ENCODE results near the gene NUDT14.

NUDT14 gene

DNA sequence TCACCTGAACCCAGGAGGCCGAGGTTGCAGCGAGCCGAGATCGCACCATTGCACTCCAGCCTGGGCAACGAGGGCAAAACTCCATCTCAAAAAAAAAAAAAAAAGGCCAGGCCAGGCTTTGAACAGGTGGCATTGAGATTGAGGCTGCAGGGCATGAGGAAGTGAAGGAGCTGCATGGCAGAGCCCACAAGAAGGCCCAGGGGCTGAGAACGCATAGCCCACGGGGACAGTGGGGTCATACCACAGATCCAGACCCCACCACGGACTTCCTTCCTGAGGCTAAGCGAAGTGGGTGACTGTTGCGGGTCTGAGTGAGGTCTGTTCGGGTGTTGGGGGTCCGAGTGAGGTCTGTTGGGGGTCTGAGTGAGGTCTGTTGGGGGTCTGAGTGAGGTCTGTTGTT, 20.3 kb downstream of the NUDT14 start:
- no peak overlapping the region for H3K9ac ChIP-seq (ENCODE audit: insufficient read length, low read depth)
- H3K36me3 ChIP-seq (ENCODE audit: insufficient read depth, insufficient read length, low read length): no peaks in the 10 kb centered on the region
- H3K27me3 ChIP-seq (ENCODE audit: insufficient read depth, insufficient read length): no peaks in the 10 kb centered on the region
- DNase-seq (ENCODE audit: low read depth, low spot score): no peak
- no peak overlapping the region for H3K4me3 ChIP-seq (ENCODE audit: insufficient read length, low read depth)
- H3K9me3 ChIP-seq (ENCODE audit: insufficient read depth, low read length): no peaks in the 10 kb centered on the region
- peaks cover 31% of the 10 kb centered on the region for H3K4me1 ChIP-seq (ENCODE audit: insufficient read depth, insufficient read length)
- TF ChIP-seq ZNF274 (IDR thresholded peaks at IDR 0.05; ENCODE audit: low read depth, low read length) (no peak), SUZ12 (IDR thresholded peaks at IDR 0.05; ENCODE audit: extremely low read depth, insufficient read depth, insufficient read length) (no peak)

DNA sequence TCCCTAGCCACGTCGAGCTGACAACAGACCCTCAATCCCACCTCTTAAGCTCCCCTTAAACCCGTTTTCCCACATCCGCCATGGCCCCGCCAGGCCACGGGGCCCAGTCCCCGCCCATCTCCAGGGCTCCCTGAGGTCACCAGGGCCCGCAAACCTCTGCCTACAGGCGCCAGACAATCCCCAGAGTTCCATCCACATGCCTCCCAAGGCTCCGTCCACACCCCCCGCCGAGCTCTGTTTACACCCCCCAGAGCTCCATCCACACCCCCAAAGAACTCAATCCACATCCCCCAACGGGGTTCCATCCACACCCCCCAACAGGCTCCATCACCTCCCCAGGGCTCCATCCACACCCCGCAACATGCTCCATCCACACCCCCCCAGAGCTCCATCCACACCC, 21.8 kb downstream of the NUDT14 start:
- Histone ChIP-seq H3K9ac (ENCODE audit: insufficient read length, low read depth) (no peak overlapping the region), H3K27me3 (ENCODE audit: insufficient read depth, insufficient read length) (no peaks in the 10 kb centered on the region), H3K9me3 (ENCODE audit: insufficient read depth, low read length) (no peaks in the 10 kb centered on the region), H3K36me3 (ENCODE audit: insufficient read depth, insufficient read length, low read length) (peaks cover 3% of the 10 kb centered on the region), H3K4me3 (ENCODE audit: insufficient read length, low read depth) (no peak overlapping the region), H3K4me1 (ENCODE audit: insufficient read depth, insufficient read length) (peaks cover 19% of the 10 kb centered on the region)
- no peak for DNase-seq (ENCODE audit: low read depth, low spot score)
- TF ChIP-seq ZNF274 (IDR thresholded peaks at IDR 0.05; ENCODE audit: low read depth, low read length) (no peak), YY1 (IDR thresholded peaks at IDR 0.05; ENCODE audit: insufficient read depth, insufficient read length) (no peak), SUZ12 (IDR thresholded peaks at IDR 0.05; ENCODE audit: extremely low read depth, insufficient read depth, insufficient read length) (no peak)

GRCh38 chr14:105158794-105159193, 22.3 kb downstream of the NUDT14 start:
- H3K9ac ChIP-seq (ENCODE audit: insufficient read length, low read depth): no peak overlapping the region
- H3K4me1 ChIP-seq (ENCODE audit: insufficient read depth, insufficient read length): peaks cover 18% of the 10 kb centered on the region
- TF ChIP-seq ZNF274 (IDR thresholded peaks at IDR 0.05; ENCODE audit: low read depth, low read length) (no peak), YY1 (IDR thresholded peaks at IDR 0.05; ENCODE audit: insufficient read depth, insufficient read length) (no peak), SUZ12 (IDR thresholded peaks at IDR 0.05; ENCODE audit: extremely low read depth, insufficient read depth, insufficient read length) (no peak)
- no peak overlapping the region for H3K4me3 ChIP-seq (ENCODE audit: insufficient read length, low read depth)
- H3K36me3 ChIP-seq (ENCODE audit: insufficient read depth, insufficient read length, low read length): peaks cover 3% of the 10 kb centered on the region
- no peaks in the 10 kb centered on the region for H3K27me3 ChIP-seq (ENCODE audit: insufficient read depth, insufficient read length)
- no peak for DNase-seq (ENCODE audit: low read depth, low spot score)
- H3K9me3 ChIP-seq (ENCODE audit: insufficient read depth, low read length): no peaks in the 10 kb centered on the region

DNA sequence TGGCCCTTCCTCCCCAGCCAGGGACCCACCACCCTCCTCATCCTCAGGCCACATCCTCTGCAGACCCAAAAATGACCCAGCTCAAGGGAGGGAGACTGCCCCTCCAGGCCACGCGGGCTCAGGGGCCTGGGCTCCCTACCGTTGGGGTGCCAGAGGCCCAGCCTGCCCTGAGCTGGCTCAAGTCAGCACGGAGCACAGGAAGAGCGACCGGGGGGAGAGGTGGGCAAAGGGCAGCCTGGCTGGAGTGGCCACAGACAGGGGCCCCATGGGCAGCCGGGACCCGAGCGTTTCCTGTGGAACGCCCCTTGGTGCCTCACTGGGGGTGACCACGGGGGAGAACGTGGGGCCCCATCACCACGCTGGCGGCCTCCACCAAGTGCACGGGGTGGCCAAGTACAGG, 23.2 kb downstream of the NUDT14 start:
- Histone ChIP-seq H3K27me3 (ENCODE audit: insufficient read depth, insufficient read length) (no peaks in the 10 kb centered on the region), H3K4me3 (ENCODE audit: insufficient read length, low read depth) (no peak overlapping the region), H3K9ac (ENCODE audit: insufficient read length, low read depth) (no peak overlapping the region), H3K4me1 (ENCODE audit: insufficient read depth, insufficient read length) (peaks cover 9% of the 10 kb centered on the region), H3K9me3 (ENCODE audit: insufficient read depth, low read length) (no peaks in the 10 kb centered on the region), H3K36me3 (ENCODE audit: insufficient read depth, insufficient read length, low read length) (peaks cover 3% of the 10 kb centered on the region)
- TF ChIP-seq YY1 (IDR thresholded peaks at IDR 0.05; ENCODE audit: insufficient read depth, insufficient read length): no peak
- no peak for DNase-seq (ENCODE audit: low read depth, low spot score)

DNA sequence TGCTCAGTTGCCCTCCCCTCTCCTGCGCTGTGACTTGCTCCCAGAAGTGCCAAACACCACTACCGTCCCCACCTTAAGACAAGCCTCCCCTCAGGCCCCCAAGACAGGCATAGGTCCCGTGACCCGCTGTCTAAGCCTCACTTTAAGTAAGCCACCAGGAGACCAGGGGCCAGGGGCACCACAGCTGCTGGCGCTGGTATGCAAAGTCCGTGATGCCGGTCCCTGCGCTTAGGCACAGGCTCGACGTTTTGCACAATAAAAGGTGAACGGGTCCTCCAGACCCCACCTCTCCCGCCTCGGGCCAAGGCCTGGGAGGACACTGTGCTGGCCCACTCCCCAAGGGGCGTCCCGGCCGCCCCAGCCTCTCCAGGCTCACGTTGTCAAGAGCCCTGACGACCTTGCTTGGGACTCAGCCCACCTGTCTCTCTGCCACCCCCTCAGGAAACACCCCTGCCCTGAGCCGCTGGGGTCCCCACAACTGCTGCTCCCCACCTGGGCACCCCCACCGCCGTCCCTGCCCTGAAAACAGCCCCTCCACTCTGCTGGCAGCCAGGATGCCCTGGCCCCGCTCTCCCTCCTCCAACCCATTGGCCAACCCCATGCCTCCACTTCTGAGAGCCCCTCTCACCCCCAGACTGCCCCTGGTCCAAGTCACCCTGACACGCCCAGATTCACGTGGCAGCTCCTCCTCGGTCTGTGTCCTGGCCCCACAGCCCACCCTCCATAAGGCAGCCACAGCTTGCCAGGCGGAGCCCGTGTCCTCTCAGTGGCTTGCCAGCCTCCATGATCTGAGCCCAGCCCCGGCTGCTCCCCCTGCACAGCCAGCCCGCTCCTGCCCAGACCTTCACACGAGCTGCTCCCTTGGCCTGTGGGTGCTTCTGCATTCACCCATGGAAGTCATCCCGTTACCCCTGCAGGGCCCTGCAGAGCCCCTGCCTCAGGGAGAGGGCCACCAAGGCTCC, 24.4 kb downstream of the NUDT14 start:
- Histone ChIP-seq H3K4me1 (ENCODE audit: insufficient read depth, insufficient read length) (peaks cover 4% of the 10 kb centered on the region), H3K9ac (ENCODE audit: insufficient read length, low read depth) (no peak overlapping the region), H3K27me3 (ENCODE audit: insufficient read depth, insufficient read length) (no peaks in the 10 kb centered on the region), H3K9me3 (ENCODE audit: insufficient read depth, low read length) (no peaks in the 10 kb centered on the region), H3K4me3 (ENCODE audit: insufficient read length, low read depth) (no peak overlapping the region), H3K36me3 (ENCODE audit: insufficient read depth, insufficient read length, low read length) (peaks cover 3% of the 10 kb centered on the region)
- TF ChIP-seq SUZ12 (IDR thresholded peaks at IDR 0.05; ENCODE audit: extremely low read depth, insufficient read depth, insufficient read length) (no peak), YY1 (IDR thresholded peaks at IDR 0.05; ENCODE audit: insufficient read depth, insufficient read length) (no peak), ZNF274 (IDR thresholded peaks at IDR 0.05; ENCODE audit: low read depth, low read length) (no peak)
- DNase-seq (ENCODE audit: low read depth, low spot score): no peak

DNA sequence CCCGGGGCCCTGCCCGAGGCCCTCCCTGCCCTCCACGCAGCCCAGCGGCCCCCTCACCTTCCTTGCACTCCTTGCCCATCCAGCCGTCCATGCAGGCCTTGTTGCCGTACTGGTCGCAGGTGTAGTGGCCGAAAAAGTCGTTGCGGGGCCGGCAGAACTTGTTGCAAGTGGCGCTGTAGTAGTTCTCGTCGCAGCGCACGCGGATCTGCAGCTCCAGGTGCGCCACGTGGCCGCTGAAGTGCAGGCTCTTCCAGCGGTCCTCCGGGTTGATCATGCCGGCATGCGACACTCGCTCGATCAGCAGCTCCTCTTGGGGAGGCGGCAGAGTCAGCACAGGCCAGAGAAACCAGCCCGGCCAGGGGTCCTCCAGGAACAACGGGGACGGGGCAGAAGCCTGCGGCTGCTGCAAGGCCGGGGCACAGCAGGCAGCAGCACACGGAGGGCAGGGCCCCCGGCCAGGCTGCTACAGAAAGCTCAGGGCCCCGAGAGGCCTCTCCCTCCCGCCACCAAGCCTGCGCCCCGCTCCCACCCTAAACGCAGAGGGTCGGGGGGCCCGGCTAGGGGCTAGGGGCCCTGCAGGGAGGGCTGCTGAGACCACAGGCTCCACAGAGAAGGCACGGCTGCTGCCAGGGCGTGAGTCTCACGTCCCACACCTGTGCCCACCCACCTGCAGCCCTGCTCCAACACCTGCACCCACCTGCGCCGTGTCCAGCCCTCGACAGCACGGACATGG, 25.3 kb downstream of the NUDT14 start:
- DNase-seq (ENCODE audit: low read depth, low spot score): no peak
- Histone ChIP-seq H3K4me3 (ENCODE audit: insufficient read length, low read depth) (no peak overlapping the region), H3K9ac (ENCODE audit: insufficient read length, low read depth) (no peak overlapping the region), H3K9me3 (ENCODE audit: insufficient read depth, low read length) (no peaks in the 10 kb centered on the region), H3K4me1 (ENCODE audit: insufficient read depth, insufficient read length) (peaks cover 4% of the 10 kb centered on the region), H3K36me3 (ENCODE audit: insufficient read depth, insufficient read length, low read length) (peaks cover 6% of the 10 kb centered on the region), H3K27me3 (ENCODE audit: insufficient read depth, insufficient read length) (no peaks in the 10 kb centered on the region)
- TF ChIP-seq ZNF274 (IDR thresholded peaks at IDR 0.05; ENCODE audit: low read depth, low read length) (no peak), SUZ12 (IDR thresholded peaks at IDR 0.05; ENCODE audit: extremely low read depth, insufficient read depth, insufficient read length) (no peak), YY1 (IDR thresholded peaks at IDR 0.05; ENCODE audit: insufficient read depth, insufficient read length) (no peak)

GRCh38 chr14:105155071-105155651, 26.0 kb downstream of the NUDT14 start:
- TF ChIP-seq ZNF274 (IDR thresholded peaks at IDR 0.05; ENCODE audit: low read depth, low read length) (no peak), YY1 (IDR thresholded peaks at IDR 0.05; ENCODE audit: insufficient read depth, insufficient read length) (no peak), SUZ12 (IDR thresholded peaks at IDR 0.05; ENCODE audit: extremely low read depth, insufficient read depth, insufficient read length) (no peak)
- DNase-seq (ENCODE audit: low read depth, low spot score): no peak
- H3K36me3 ChIP-seq (ENCODE audit: insufficient read depth, insufficient read length, low read length): peaks cover 6% of the 10 kb centered on the region
- no peak overlapping the region for H3K9ac ChIP-seq (ENCODE audit: insufficient read length, low read depth)
- H3K27me3 ChIP-seq (ENCODE audit: insufficient read depth, insufficient read length): no peaks in the 10 kb centered on the region
- H3K9me3 ChIP-seq (ENCODE audit: insufficient read depth, low read length): no peaks in the 10 kb centered on the region
- H3K4me3 ChIP-seq (ENCODE audit: insufficient read length, low read depth): no peak overlapping the region
- peaks cover 4% of the 10 kb centered on the region for H3K4me1 ChIP-seq (ENCODE audit: insufficient read depth, insufficient read length)
